ENCODE results near the gene NGEF.

The NGEF gene

GRCh38 chr2:232880764-232881351, 132.2 kb downstream of the NGEF start:
- DNase-seq, result no peak

- no peak for DNase-seq
Measured at GRCh38 chr2:232879618-232880494, 133.2 kb downstream of the NGEF start.

DNA sequence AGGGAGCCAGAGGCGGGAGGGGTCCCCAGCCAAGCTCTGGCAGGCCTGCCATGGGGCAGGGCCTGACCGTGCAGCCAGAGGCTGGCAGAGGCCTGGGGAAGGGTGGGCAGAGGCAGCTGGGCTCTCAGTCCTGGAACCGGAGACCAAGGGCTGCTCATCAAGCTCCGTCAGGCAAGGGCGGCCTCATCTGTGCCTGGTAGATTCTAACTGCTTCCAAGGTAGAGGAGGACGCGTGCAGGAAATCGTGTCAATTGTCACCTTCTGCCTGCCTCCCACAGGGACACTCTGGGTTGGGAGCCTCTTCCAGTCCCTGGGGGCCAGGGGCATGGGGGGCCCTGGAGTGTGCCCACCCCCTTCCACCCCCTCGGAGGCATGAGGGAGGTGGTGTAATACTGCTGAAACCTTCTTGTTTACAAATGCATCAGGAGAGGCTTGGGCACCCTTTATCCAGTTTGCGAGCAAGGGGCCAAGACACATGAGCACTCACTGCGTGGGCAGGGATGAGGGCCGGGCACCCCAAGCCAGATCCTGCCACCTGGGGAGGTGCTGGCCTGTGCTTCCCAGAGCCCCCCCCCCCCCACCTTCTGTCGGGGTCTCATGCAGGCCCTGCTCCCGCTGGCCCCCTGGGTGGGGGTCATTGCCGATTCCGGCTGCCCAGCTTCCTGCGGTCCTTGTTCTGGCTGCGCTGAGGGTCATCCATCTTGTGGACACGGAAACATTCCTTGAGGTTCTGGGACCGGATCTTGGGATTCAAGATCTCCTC, 134.0 kb downstream of the NGEF start:
- DNase-seq, result no peak

GRCh38 chr2:232877940-232878511, 135.0 kb downstream of the NGEF start:
- no peak for DNase-seq

DNA sequence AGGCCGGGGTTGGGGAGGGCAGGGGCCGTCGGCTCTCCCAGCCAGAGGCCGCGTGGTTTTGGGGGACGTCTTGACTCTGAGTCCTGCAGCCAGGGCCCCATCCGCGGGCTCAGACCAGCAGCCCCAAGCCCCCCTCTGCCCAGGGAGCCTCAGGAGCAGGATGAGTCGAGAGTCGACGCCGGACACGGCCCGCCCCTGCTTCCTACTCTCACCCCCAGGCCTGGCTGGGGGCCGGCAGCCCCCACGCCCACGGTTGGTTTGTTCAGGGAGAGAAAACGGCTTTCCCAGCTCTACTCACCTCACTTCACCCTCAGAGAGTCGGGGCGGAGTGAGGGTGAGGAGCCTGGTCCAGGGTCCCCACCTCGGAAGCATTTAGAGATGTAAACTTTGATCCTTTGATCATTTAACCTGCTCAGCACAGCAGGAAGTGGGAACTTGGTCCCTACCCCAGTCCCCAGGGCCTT, 136.0 kb downstream of the NGEF start:
- DNase-seq, result no peak

GRCh38 chr2:232876161-232876977, 136.7 kb downstream of the NGEF start:
- no peak for DNase-seq

- DNase-seq, result no peak
Measured at GRCh38 chr2:232875256-232876121, 137.6 kb downstream of the NGEF start.

GRCh38 chr2:232874677-232875223, 138.3 kb downstream of the NGEF start:
- DNase-seq, result no peak

GRCh38 chr2:232873909-232874641, 139.0 kb downstream of the NGEF start:
- DNase-seq, result no peak

- no peak for DNase-seq
Measured at GRCh38 chr2:232873292-232873908, 139.7 kb downstream of the NGEF start.

GRCh38 chr2:232872826-232873225, 140.2 kb downstream of the NGEF start:
- DNase-seq, result no peak

GRCh38 chr2:232871835-232872736, 141.0 kb downstream of the NGEF start:
- no peak for DNase-seq

GRCh38 chr2:232871418-232871834, 141.6 kb downstream of the NGEF start:
- DNase-seq, result no peak

- DNase-seq, result no peak
Measured at GRCh38 chr2:232870766-232871371, 142.2 kb downstream of the NGEF start.

DNA sequence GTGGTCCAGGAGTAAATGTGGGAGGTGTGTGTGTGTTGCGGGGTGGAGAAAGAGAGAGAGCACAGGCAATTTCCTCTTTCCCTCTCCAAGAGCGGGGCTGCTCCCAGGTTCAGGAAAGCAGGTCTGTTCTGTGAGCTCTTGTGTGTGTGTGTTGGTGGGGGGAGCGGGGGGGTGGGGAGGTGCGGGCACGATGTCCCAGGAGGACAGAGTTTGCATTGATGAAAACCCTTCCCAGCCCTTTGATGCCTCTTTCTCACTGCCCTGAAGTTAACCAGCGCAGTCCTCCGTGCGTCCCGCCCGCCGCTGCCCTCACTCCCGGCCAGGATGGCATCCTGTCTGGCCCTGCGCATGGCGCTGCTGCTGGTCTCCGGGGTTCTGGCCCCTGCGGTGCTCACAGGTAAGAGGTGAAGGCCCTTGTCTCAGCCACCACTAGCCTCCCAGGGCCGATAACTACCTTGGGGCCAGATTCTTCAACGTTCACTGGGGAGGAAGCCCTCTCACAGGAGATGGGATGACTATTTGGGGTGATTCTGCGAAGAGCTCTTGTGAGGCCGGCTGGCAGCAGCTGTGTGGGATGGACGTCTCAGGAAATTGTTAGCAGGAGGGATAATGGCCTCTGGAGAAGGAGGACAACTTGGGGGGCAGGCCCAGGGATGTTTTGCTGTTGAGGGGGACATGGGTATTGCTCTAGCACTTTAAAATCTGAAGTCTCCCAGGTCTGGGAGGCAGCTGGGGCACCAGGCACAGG, 142.9 kb downstream of the NGEF start, which contains the start of gene SNORC:
SNORC (plus strand) TSS at position 247 of the 748 bp plus-strand sequence; CDS start at position 325, 78 bp downstream.
- no peak for DNase-seq

DNA sequence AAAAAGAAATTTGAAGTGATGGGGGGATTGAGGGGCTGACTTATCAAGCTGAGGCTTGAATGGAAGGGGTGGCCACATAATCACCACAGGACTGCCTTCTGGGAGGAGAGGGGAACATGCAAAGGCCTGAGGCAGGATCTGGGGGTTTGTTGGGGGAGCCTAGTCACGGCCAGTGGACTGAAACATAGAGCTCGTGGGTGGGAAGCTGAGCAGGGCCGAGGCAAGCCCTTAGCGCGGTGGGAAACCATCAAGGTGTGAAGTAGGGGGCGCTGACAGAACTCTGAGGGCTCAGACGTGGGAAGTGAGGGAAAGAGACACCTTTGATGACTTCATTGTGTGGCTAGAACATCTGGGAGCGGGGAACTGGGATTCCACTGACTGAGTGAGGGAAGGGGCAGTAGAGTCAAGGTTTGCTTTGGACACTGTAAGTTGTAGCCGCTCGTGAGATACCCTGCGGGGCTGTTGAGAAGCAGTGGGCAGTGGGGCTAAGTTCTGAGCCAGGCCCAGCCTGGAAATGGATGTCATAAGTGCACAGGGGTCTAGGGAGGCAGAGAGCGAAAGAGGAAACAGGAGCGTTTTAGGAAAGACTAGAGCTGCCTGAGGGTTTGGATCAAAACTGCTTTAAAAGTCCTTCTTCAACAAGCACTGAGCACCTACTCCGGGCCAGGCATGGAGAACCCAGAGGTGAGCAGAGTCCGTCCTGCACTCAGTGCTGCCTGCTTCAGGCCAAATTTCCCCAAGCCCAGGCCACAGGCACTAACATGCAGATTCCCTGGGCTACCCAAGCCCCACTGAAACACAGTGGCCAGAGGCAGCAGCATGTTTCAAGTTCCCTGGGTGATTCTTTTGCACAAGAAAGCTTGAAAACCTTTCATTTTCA, 143.7 kb downstream of the NGEF start:
- DNase-seq, result no peak
